Chondrocyte (in vitro differentiated cells): ENCODE measurements around the gene TPST2. TPM values are rescaled to one million over a fixed set of nuclear protein-coding genes. Genes with fewer than 3 reads are reported as not detected.

Source experiments
- DNase-seq: peaks from one replicate; pipeline ENCODE4 v3.0.0; 2021; ENCODE audit warnings: mixed read lengths, low spot score
- H3K27ac Mint-ChIP-seq: one replicate; pipeline ENCODE4 v1.8.0; 2021; ENCODE audit warnings: mild to moderate bottlenecking, moderate library complexity, mixed read lengths; ENCODE audit not compliant: unreplicated experiment
- H3K27me3 Mint-ChIP-seq: 2 replicates; pipeline ENCODE4 v1.8.0; 2021; ENCODE audit warnings: low read depth, mixed read lengths
- H3K36me3 Mint-ChIP-seq: 2 replicates; pipeline ENCODE4 v1.8.0; 2021; ENCODE audit warnings: low read depth, mixed read lengths
- H3K4me1 Mint-ChIP-seq: 2 replicates; pipeline ENCODE4 v1.8.0; 2021; ENCODE audit warnings: low read depth, mild to moderate bottlenecking, mixed read lengths
- H3K4me3 Mint-ChIP-seq: one replicate; pipeline ENCODE4 v1.8.0; 2021; ENCODE audit warnings: mild to moderate bottlenecking, moderate library complexity, mixed read lengths; ENCODE audit not compliant: unreplicated experiment
- H3K9me3 Mint-ChIP-seq: 2 replicates; pipeline ENCODE4 v1.8.0; 2021; ENCODE audit warnings: low read depth, mixed read lengths
- total RNA-seq: library from RNA; stranded (reverse); gene quantifications from 3 replicates; pipeline ENCODE4 v1.2.1, GENCODE V29; 2021
- TF ChIP-seq, protein P1 (sequence below): fragments of 200-600 bp; sonication (generic); IDR thresholded peaks from 2 replicates; pipeline ENCODE4 v1.5.0; 2021; ENCODE audit warnings: antibody characterized with exemption, mild to moderate bottlenecking, moderate library complexity

Gene TPST2
- total RNA-seq, 1 donor from 2014 or later: 75.8 TPM

DNA sequence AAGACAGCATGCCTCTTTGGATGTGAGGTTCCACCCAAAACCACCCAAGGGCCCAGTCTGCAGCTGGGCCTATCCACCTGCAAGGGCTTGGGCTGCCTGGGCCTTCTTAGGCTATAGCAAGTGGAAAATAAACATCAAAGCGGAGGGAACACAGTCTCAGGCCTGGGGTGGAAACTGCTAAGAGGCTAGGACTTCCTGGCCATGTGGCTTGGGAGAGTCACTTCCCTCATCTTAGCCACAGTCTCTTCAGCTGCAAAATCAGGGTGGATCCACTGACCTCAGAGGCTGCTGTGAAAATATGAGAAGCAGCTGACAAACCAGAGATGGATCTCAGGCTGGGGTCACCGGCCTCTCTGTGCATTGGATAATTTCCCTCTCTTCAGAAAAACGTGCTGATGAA lies 47.1 kb downstream of the TPST2 start:
- Mint-ChIP-seq H3K4me1 (peaks cover 5% of the 10 kb centered on the region), H3K4me3 (no peak overlapping the region), H3K9me3 (no peaks in the 10 kb centered on the region), H3K27me3 (no peaks in the 10 kb centered on the region), H3K36me3 (peaks cover 20% of the 10 kb centered on the region), H3K27ac (no peak overlapping the region)
- TF ChIP-seq, protein P1, sequence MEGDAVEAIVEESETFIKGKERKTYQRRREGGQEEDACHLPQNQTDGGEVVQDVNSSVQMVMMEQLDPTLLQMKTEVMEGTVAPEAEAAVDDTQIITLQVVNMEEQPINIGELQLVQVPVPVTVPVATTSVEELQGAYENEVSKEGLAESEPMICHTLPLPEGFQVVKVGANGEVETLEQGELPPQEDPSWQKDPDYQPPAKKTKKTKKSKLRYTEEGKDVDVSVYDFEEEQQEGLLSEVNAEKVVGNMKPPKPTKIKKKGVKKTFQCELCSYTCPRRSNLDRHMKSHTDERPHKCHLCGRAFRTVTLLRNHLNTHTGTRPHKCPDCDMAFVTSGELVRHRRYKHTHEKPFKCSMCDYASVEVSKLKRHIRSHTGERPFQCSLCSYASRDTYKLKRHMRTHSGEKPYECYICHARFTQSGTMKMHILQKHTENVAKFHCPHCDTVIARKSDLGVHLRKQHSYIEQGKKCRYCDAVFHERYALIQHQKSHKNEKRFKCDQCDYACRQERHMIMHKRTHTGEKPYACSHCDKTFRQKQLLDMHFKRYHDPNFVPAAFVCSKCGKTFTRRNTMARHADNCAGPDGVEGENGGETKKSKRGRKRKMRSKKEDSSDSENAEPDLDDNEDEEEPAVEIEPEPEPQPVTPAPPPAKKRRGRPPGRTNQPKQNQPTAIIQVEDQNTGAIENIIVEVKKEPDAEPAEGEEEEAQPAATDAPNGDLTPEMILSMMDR: no peak
- DNase-seq: no peak

DNA sequence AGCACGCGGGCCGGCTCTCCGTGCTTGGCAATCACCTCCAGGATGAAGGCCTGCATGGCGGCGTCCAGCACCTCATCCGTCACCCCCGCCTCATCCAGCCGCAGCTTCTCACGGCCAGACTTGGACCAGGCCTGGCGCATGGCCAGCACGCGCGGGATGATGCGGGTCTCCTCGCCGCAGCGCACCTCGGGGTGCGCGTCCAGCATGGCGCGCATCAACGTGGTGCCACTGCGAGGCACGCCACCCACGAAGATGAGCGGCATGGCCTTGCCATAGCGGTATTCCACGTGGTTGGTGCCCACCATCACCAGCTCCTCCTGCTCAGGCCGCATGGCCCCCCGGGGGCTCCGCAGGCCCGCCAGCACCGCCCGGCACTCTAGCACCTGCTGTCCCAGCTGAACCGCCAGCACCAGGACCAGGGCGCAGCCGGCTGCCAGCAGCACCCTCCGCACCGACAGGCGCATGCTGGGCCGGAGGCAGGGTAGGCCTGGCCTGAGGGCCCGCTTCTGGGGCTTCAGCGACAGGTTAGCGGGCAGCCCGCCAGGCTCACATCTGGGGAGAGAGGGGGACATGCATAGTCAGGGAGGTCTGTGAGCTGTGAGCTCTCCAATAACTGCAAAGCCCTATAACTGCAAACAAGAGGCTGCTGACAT lies 48.6 kb downstream of the TPST2 start:
- no peaks in the 10 kb centered on the region for H3K27me3 Mint-ChIP-seq
- no peaks in the 10 kb centered on the region for H3K4me1 Mint-ChIP-seq
- no peak for DNase-seq
- H3K9me3 Mint-ChIP-seq: no peaks in the 10 kb centered on the region
- H3K36me3 Mint-ChIP-seq: peaks cover 22% of the 10 kb centered on the region
- TF ChIP-seq, protein P1: no peak
- H3K27ac Mint-ChIP-seq: no peak overlapping the region
- H3K4me3 Mint-ChIP-seq: no peak overlapping the region

DNA sequence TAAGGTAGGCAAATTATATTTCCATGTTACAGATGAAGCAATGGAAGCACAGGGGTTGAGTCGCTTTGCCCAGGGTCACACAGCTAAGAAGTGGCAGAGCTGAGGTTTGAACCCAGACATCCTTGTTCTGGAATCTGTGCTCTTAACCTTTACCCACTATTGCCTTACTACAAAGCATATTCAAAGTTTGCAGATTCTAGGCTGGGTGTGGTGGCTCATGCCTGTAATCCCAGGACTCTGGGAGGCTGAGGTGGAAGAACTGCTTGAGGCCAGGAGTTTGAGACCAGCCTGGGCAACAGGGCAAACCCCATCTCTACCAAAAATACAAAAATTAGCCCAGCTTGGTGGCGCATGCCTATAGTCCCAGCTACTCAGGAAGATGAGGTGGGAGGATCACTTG lies 49.8 kb downstream of the TPST2 start:
- Mint-ChIP-seq H3K9me3 (no peaks in the 10 kb centered on the region), H3K36me3 (peaks cover 23% of the 10 kb centered on the region), H3K27ac (no peak overlapping the region), H3K4me3 (no peak overlapping the region), H3K27me3 (no peaks in the 10 kb centered on the region), H3K4me1 (no peaks in the 10 kb centered on the region)
- DNase-seq: no peak
- TF ChIP-seq, protein P1: no peak

DNA sequence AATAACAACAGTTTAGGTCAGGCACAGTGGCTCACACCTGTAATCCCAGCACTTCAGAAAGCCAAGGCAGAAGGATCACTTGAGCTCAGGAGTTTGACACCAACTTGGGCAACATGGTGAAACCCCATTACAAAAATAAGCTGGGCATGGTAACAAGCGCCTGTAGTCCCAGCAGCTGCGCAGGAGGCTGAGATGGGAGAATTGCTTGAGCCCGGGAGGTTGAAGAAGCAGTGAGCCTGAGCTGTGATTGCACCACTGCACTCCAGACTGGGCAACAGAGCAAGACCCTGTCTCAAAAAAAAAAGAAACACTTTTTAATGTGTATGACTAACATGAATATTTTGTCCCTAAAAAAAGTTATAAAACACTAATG lies 53.2 kb downstream of the TPST2 start:
- Mint-ChIP-seq H3K4me1 (no peaks in the 10 kb centered on the region), H3K27ac (no peak overlapping the region), H3K27me3 (no peaks in the 10 kb centered on the region), H3K4me3 (no peak overlapping the region), H3K36me3 (peaks cover 26% of the 10 kb centered on the region), H3K9me3 (no peaks in the 10 kb centered on the region)
- DNase-seq: no peak
- TF ChIP-seq, protein P1: no peak

DNA sequence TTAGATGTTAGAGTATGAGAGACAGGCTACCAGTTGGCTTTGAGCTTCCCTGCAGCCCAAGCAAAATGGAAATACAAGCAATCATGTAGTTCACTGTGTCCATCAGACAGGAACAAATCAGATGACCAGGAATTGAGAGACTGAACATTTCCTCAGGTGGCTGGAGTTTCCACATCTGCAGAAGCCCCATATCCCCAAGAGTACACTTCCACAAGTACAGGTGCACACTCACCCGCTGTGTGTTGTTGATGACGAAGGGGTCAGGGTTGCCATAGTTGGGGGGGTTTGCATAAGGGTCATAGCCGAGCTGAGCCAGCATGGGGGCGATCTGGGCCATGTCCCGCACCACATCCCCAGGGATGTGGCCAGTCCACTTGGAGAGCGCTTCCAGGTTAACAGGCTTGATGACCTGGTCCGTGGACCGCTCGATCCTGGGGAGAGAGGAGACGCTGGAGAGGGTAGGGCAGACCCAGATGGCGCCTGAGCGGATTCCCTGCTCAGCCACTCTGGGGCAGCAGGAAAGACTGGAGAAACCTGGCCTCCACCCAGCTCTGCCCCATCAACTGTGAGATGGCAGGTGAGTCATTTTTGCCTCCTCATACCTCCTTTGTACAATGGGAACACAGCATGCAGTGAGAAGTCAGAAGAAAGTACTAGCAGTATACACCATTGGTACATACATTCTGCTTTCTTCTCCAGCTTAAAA lies 53.7 kb downstream of the TPST2 start:
- Mint-ChIP-seq H3K36me3 (peaks cover 31% of the 10 kb centered on the region), H3K27me3 (no peaks in the 10 kb centered on the region), H3K4me3 (no peak overlapping the region), H3K27ac (no peak overlapping the region), H3K4me1 (no peaks in the 10 kb centered on the region), H3K9me3 (no peaks in the 10 kb centered on the region)
- DNase-seq: no peak
- TF ChIP-seq, protein P1: no peak
